Brain microvascular endothelial cell (primary cell): Measurements from ENCODE around the gene NTM.

Source experiments
- DNase-seq: peaks from one replicate; pipeline ENCODE4 v3.0.0-alpha.2; 2020
- H3K27ac ChIP-seq: fragments of 250-450 bp; sonication (Bioruptor Pico); 2 replicates; pipeline ENCODE4 v1.5.1; 2020; ENCODE audit warnings: mild to moderate bottlenecking, moderate library complexity
- H3K27me3 ChIP-seq: fragments of 250-450 bp; sonication (Bioruptor Pico); replicated peaks from 2 replicates; pipeline ENCODE4 v1.5.1; 2020; ENCODE audit warnings: mild to moderate bottlenecking
- H3K36me3 ChIP-seq: fragments of 250-450 bp; sonication (Bioruptor Pico); replicated peaks from 2 replicates; pipeline ENCODE4 v1.5.1; 2020; ENCODE audit warnings: mild to moderate bottlenecking
- H3K4me3 ChIP-seq: 2 replicates; pipeline ENCODE4 v1.5.1; 2011; ENCODE audit warnings: low read depth, mild to moderate bottlenecking, control low read depth, low read length, moderate library complexity
- in situ Hi-C: cut with HindIII; loops from 2 replicates; pipeline ENCODE4 v1.10.0; 2017; ENCODE audit warnings: low sequenced_read_pairs, low pct_ligation_motif_present
- TF ChIP-seq, protein P1 (sequence below): IDR thresholded peaks from 2 replicates; pipeline ENCODE4 v1.5.1; 2011; ENCODE audit warnings: low read depth, mild to moderate bottlenecking, moderate library complexity, low read length, control low read depth, inconsistent platforms; ENCODE audit errors: missing control alignments

The NTM gene

DNA sequence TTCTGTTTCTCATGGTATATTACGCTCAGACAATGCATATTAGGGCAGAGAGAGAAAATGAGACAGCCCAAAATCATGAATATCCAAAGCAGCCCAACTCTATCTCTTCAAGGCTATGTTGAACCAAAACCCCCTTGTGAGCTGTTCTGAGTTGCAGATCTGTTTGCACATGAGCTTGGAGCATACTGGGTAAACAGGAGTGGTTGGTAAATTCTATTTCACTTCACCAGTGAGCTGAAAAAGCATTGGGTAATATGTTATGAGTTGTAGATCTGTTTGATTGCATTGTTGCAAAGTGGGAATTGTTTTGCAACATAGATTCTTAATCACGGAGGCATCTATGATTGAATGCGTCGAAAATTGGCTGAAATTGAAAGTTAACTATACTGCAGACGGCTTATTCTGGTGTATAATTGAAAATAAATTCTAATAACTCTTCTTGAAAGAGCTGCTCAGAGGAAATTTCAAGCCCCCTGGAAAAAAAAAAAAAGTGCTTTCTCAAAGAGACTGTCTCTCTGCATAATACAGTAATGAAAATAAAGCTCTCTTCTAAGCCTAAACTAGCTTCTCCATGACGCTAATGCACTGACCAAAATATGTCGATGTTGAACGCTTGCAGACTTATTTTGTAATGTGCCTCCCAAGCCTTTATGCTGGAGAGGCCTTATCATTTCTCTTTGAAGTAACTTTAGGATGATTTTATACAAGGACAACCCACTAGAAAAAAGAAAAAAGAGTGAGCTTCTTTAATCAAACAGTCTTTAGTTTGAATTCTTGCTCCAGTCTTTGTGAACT, 263.7 kb downstream of the NTM start:
- DNase-seq: no peak
- Histone ChIP-seq H3K27me3 (no peaks in the 10 kb centered on the region), H3K36me3 (no peaks in the 10 kb centered on the region), H3K4me3 (no peak overlapping the region), H3K27ac (no peak overlapping the region)
- in situ Hi-C loops: no loop called here
- TF ChIP-seq, protein P1, sequence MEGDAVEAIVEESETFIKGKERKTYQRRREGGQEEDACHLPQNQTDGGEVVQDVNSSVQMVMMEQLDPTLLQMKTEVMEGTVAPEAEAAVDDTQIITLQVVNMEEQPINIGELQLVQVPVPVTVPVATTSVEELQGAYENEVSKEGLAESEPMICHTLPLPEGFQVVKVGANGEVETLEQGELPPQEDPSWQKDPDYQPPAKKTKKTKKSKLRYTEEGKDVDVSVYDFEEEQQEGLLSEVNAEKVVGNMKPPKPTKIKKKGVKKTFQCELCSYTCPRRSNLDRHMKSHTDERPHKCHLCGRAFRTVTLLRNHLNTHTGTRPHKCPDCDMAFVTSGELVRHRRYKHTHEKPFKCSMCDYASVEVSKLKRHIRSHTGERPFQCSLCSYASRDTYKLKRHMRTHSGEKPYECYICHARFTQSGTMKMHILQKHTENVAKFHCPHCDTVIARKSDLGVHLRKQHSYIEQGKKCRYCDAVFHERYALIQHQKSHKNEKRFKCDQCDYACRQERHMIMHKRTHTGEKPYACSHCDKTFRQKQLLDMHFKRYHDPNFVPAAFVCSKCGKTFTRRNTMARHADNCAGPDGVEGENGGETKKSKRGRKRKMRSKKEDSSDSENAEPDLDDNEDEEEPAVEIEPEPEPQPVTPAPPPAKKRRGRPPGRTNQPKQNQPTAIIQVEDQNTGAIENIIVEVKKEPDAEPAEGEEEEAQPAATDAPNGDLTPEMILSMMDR: no peak

DNA sequence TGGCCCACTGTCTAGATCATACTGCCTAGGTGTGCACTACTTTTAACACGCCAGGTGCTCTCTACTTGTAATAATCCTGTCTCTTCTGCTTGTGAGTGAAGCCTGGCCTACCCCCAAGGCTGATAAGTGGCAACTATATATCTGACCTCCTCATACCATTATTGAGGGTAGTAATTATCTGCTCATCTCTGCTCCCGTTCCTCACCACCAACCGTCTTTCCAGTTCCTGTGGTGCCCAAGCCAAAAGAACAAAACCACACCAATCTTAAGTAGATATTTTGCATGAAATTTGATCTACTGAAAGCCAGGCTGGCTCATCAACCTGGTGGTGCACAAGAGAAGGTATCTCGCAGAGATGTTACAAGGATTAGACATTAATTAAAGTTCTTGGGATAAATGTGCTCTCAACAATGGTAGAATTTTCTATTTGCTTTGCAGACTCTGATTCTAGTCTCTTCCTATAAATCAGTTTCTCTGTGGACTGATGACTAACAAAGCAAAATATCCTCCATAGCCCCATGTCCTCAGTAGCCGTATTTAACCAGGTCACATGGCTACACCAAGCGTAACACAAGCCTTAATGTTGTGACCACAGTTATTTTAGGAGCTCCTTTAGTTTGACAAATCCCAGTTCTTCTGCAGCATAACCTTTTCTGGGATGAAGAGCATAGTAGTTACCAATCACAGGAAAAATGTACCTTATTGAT, 267.2 kb downstream of the NTM start:
- Histone ChIP-seq H3K36me3 (no peaks in the 10 kb centered on the region), H3K27me3 (peaks cover 2% of the 10 kb centered on the region), H3K4me3 (no peak overlapping the region), H3K27ac (no peak overlapping the region)
- in situ Hi-C loops: no loop called here
- DNase-seq: no peak
- TF ChIP-seq, protein P1: no peak

DNA sequence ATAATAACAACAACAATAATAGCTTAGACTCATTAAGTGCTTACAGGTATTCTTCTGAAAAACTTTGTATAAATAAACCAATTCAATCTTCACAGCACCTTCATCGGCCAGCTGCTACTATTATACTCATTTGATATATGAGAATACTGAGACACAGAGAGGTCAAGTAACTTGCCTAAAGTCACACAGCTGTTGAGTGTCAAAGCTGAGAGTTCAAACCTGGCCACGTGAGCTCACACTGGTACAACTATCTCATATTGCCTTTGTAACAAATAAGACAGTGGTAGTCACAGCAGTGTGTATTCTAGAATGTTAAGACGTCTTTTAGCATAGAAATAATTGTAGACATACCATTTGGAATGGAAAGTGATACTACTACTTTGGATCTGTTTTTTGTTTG, 268.5 kb downstream of the NTM start:
- in situ Hi-C loops: no loop called here
- peaks cover 2% of the 10 kb centered on the region for H3K27me3 ChIP-seq
- TF ChIP-seq, protein P1: no peak
- H3K36me3 ChIP-seq: no peaks in the 10 kb centered on the region
- no peak overlapping the region for H3K27ac ChIP-seq
- no peak for DNase-seq
- H3K4me3 ChIP-seq: no peak overlapping the region

DNA sequence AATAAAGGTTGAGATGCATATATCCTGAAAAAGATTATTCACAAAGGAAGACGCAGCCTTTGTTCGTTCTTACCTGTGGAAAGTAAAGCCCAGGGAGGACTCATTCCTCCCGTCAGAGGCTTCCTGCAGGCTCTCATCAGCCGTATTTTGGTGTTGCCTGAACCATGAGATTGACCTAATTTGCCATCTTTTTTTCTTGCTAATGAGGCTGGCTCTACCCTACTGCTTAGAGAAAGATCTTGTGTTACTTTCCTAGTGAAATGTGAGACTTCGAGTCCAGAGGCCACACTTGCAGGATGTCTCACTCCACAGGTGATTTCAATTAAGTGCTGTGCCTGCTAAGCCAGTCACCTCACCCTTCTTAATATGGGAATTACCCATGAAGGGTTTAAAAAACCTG, 269.9 kb downstream of the NTM start:
- no peak for DNase-seq
- no peak overlapping the region for H3K27ac ChIP-seq

DNA sequence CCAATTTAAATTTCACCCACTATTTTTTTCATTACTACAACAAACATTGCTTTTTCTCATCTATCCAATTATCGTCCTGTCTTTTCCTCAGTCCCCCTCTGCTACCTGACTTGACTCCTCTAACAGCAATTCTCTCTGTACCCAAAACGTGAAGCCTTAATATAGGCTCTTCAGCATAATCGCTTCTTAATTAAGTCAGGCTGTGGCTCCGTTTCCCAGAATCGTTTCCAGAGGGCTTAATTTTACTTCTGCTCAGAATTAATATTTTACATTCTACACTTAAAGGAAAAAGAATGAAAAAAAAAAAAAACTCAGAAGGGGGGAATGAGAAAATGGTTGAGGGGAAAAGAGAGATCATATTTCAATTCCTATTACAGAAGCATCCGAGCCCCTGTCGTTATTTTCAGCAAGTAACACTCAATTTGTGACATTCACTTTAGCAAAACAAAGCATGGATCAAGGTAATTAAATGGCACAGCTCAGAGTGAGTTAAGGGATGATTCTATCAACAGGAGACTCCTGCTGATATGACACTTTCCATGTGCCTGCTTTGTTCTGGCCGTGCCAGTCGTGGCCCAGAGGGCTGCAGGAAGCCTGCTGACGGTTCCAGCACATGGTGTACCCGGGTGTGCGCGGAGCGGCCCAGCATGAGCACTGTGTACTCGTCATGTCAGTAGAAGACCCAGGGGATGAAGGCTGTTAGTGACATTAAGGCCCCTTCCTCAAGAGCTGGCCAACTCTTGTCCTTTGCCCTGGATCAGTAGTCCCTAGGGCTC, 272.5 kb downstream of the NTM start:
- Histone ChIP-seq H3K27me3 (peaks cover 2% of the 10 kb centered on the region), H3K4me3 (no peak overlapping the region), H3K27ac (no peak overlapping the region), H3K36me3 (no peaks in the 10 kb centered on the region)
- in situ Hi-C loops: no loop called here
- TF ChIP-seq, protein P1: no peak
- no peak for DNase-seq

More for the DNA sequence above, 269.9 kb downstream of the NTM start:
- no peaks in the 10 kb centered on the region for H3K36me3 ChIP-seq
- TF ChIP-seq, protein P1: no peak
- H3K4me3 ChIP-seq: no peak overlapping the region
- in situ Hi-C loops: no loop called here
- peaks cover 2% of the 10 kb centered on the region for H3K27me3 ChIP-seq
